Midbrain (tissue), 1 donor: ENCODE data around the gene ETV6.

ENCODE experiments used
- DNase-seq: peaks from one replicate; lab custom pipeline; 2025; lab: John Stamatoyannopoulos, UW

The ETV6 gene

DNA sequence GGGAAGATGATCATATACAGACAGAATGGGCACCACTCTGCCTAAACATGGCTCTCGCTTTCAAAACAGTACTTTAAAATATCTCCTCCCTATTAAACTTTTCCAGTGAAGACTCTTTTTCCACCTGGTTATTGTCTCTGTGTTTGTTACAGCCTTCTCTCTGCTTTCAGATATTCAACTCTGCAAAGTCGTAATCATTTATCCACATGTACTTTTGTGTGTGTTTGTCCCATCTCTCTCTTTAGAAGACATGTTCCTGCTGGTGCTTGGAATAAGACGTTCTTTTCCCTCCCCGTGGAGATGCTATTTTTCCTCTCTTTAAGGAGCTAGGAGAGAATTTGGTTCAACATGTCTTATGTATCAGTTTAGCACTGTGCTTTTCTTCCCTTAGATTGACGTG is 45.1 kb downstream of the ETV6 start:
- no peak for DNase-seq

DNA sequence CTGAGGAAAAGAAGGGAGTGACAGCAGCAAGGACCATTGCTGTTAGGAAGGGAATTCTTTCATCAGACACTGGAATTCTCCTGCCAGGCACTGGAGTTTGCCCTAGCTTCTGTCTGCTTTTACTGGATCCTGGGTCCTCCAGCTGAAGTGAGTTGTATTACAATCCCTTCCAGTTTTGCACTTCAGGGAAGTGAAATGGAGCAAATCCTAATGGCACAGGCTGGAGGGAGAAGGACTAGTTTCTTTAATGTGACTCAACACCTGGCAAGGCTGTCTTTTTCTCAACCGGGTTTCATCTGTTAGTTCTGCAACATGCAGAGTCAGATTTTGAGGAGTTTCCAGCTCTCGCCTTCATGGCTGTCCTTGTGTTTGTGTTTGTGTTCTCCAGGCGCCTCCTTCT is 45.8 kb downstream of the ETV6 start:
- DNase-seq, result no peak

DNA sequence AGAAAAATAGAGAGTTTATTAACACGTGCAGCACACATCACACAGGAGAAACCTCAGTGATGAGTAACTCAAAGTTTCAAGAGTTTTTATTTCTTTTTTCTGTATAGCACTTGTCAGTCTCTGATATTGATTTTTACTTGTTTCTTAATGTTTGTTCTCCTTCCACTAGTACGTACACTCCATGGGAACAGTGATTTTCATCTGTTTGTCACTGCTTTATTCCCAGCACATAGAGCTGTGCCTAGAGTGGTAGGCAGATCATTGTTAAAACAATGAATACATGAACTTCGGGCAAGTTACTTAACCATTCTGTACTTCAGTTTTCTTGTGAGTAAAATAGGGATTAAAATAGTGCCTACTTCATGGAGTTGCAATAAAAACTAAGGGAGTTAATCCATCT is 46.6 kb downstream of the ETV6 start:
- no peak for DNase-seq

- no peak for DNase-seq
These were observed 47.7 kb downstream of the ETV6 start for GRCh38 chr12:11697131-11697530.

DNA sequence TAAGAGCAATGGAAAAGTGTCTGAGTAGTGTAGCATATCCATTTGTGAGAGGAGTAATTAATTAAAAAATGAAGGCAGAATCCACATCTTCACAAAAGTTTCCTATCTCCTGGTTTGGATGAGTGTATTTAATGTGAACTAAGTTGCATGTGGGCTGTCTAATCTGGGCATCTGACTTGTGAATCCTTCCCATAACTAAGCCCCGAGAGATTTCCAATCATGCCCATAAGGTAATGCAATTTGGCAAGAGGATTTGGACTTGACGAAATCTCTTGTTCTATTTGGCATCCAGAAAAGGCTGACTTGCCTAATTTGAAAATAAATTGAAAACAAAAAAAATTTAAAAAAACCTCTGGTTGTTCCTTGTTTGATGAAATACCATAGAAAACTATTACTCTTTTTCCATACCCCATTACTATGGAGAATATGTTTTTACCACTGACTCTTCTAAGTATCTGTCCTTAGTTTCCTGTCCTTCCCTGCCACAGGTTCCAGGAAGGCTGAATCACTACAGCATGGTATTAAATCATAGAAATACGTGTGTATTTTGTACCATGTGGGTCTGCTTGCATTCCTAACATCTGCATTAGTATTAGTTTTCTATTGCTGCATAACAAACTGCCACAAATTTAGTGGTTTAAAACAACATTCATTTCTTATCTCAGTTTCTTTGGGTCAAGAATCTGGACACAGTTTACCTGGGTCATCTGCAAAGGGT is 48.4 kb downstream of the ETV6 start:
- no peak for DNase-seq

- no peak for DNase-seq
These were observed 49.3 kb downstream of the ETV6 start for GRCh38 chr12:11698729-11699128.

DNA sequence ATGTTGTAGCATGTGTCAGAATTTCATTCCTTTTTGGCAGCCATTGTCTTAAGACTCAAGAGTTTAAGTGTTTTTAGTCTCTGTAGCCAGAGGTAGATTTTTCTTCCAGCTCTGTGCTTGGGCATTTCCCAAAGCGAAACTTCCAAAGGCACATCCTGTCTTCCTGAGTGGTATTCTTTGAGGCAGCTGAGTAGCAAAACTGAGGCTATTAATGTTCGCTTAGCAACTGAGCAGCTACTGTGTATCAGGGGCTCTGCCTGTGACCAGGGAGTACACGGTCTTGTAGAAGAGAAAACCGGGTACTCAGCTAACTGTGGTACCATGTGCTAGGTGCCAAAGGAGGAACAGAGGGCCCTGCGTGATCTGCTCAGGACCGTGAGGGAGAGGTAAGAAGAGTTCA is 52.0 kb downstream of the ETV6 start:
- DNase-seq, result peak; percentile 12

- DNase-seq, result no peak
These were observed 53.5 kb downstream of the ETV6 start for GRCh38 chr12:11702959-11703358.

DNA sequence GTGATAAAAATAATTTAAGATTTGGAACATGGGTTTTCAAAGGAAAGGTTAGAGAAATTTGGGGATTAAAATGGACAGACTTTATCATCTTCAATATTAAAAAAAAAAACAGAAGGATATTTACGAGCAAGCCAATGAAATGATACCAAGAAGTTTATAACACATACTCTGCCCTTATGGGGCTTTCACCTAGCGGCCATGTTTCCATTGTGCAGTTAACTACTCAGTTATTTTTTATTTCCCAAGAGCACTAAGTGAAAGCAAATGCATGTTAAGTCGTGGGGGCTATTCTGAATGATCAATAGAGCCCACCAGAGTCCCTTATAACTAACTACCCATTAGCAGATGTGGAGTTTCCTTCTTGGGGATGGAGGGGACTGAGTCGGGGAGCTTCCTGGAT is 53.9 kb downstream of the ETV6 start:
- no peak for DNase-seq

DNA sequence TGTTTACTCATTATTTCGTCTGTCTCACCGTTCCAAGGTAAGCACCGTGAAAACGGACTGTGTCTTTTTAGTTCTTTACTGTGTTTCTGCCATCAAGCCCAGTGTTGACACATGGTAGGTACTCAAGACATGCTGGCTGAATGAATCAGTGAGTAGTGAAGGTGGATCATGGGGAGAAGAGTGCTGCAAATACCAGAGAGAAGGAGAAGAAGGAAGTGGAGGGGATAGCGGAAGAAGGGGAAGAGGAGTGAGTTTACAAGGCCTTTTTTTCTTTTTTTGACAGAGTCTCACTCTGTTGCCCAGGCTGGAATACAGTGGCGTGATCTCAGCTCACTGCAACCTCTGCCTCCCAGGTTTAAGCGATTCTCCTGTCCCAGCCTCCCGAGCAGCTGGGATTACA is 54.6 kb downstream of the ETV6 start:
- DNase-seq, result no peak

GRCh38 chr12:11705010-11705409 is 55.5 kb downstream of the ETV6 start:
- no peak for DNase-seq

DNA sequence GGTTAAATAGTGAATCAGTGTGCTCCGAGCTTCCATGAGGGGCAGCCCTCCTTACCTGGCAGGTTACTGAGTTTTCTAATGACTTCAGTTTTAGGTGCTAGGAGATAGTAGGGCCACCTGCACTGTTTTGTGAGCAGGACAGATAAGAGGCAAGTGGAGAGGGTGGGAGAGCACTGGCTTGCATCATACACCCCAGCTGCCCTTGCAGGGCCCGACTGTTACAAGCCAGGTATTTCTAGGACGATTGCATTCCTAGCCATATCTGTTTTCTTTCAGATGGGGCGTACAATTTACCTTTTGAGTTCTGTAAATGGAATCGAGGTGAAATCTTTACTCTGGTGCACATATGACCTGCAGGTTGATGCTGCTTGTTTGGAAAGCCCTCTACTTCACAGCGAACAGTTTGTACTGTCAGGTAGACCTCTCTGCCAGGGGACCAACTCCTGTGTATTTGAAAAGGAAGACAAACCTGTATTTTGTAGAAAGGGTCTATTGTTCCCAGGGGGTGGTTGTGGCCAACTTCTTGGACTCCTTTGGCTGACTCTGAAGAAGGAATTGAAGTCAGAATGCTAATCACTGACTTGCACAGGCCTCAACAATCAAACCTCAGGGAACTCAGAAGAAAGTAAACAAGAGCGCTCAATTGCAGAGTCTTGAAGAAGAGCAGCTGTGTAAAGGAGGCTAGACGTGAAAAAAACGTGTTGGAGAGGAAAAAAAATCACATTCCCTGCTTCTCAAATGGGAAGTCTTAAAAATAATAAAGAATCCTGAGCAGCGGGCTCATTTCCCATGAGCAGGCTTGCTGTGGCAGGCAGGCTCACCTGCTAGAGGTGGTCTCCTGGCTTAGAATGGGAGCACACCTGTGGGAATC is 57.3 kb downstream of the ETV6 start:
- peak; percentile 22 for DNase-seq

DNA sequence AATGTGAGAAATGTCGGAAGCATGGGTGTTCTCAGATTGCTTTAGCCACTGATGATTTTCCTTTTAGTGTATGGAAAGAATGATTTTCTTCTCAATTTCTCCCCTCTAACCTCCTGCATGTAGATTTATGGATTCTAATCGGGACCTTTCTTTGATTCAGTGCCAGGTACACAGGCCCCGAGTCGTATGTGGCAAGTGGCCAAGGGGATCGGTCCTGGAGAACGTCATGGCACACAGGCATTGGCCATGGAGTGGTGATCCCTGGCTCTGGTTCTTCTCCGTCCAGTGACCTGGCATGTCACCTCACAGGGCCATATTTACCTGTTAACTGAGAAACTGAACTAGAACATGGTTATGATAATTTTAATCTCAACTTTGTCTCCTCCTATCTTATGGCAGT is 58.1 kb downstream of the ETV6 start:
- DNase-seq, result no peak

- no peak for DNase-seq
These were observed 60.0 kb downstream of the ETV6 start for GRCh38 chr12:11709513-11709912.

DNA sequence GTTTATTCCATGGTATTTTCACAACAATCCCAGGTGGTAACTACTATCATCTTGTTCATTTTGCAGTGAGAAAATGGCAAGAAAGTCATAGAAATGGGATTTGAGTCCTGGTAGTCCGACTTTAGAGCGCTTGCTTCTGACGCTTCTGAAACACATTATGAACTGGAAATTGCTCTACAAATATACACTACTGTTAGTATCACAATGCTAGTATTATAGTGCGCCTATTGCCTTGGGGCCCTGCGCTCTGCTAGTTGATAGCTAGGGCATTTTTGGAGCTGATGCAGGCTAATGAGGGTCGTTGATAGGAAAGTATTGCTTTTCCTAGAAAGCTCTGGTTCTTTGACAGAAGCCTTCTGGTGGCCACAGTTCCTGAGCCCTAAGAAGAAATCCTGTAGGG is 61.0 kb downstream of the ETV6 start:
- DNase-seq, result no peak

DNA sequence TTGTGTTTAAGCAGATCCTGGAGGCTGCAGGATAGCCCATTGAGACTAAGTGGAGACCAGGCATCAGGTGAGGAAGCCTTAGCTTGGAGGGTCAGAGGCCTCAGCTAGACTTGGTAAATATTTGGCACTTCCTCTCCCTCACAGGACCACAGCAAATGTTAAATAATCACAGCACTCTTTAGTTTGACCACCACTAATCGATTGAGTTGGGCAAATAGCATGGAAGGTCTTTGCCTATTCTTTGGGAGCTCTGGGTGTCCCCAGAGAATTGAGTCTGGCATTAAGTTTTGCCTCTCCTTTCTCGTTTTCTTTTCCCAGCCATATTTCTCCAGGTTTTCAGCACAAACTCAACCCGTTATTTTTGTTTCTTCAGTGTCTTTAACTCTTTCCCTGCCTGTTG is 61.4 kb downstream of the ETV6 start:
- DNase-seq, result no peak

GRCh38 chr12:11711651-11712327 is 62.3 kb downstream of the ETV6 start:
- no peak for DNase-seq

- DNase-seq, result no peak
These were observed 63.0 kb downstream of the ETV6 start for GRCh38 chr12:11712491-11712890.

- DNase-seq, result no peak
These were observed 63.7 kb downstream of the ETV6 start for GRCh38 chr12:11713202-11713601.

- DNase-seq, result no peak
These were observed 65.2 kb downstream of the ETV6 start for GRCh38 chr12:11714626-11715025.

DNA sequence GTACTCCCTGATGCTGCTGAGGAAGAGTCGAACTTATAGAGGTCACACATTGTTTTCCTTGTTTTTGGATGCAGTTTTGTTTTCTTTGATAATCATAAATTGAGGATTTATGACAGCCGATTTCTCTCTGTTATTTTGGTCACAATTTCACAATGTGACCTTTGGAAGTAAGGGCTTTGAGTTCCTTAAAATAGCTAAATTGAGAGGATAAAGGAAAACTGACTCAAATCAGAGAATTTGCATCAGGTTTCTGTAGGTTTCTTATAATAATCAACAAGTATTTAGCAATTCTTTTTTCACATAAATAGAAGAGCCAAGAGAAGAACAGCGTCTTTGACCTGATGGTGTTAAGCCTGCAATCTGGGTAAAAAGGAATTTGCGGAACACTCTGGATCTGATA is 66.1 kb downstream of the ETV6 start:
- no peak for DNase-seq

DNA sequence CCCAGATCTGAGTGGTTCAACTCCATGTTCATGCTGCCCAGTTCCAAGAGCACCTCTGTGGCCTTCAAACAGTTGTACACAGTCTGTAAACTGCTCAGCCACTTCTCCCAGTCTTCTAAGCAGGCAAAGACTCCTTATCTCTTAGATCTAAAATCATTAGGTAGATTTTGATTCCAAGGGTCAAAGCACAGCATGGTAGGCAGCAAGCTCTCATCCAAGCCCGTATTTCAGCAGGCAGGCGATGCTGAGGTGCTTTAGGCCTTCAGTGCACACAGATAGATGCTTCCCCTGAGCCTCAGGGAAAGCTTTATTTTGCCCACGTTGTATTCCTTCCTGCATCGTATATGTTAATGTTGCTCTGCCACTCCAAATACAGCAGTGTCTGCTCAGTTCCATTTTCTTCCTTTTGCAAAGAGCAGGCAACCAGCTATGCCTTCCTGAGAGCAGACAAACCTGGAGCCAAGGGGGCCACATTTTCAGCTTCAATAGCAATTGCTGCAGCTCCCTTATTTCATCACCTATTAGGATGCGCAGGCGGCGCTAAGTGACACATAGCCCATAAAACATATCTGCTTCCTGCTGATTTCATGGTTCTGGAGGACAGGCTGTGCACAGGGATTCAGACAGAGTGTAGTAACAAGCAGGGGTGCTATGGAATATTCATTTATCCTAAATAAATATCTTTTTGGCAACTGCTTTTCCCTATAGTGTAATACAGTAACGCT is 67.5 kb downstream of the ETV6 start:
- no peak for DNase-seq
